B cell (primary cell): ENCODE measurements around the gene EPHB1.

Source experiments
- CTCF ChIP-seq: fragments of 200-600 bp; IDR thresholded peaks from one replicate; pipeline ENCODE4 v1.8.0; 2022; ENCODE audit warnings: antibody characterized with exemption, mild to moderate bottlenecking
- EZH2 ChIP-seq: IDR thresholded peaks from 2 replicates; pipeline ENCODE4 v1.6.1; 2012; ENCODE audit warnings: borderline replicate concordance, low read depth, mild to moderate bottlenecking, moderate library complexity, low read length; ENCODE audit not compliant: insufficient read depth, poor library complexity, severe bottlenecking

DNA sequence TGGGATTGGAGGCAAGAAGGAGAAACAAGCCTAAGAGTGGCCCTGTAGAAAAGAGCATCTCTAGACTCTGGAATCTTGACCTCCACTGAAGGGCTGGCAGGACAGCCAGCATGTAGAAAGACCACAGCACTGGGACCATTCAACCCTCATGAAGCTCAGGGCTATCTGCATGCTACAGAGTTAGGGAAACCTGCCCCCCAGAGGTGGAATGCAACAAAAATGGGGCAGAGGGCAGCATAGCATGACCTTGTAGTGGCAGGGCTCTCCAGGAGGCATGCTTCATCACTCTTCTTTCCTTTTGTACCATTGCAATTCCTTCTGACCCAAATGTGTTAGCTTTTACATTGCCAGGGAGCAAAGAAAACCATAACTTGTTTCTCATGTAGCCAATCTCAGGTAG is 445.4 kb downstream of the EPHB1 start:
- TF ChIP-seq CTCF (no peak), EZH2 (no peak)
